ENCODE measurements around the gene MECP2. TPM values are rescaled to one million over a fixed set of nuclear protein-coding genes. Genes with fewer than 3 reads are reported as not detected.
A peak's percentile ranks its signal among the peaks of the same experiment; 100 is the strongest.
"Not testable (repeated sequence)": the region's sequence is repeated elsewhere in the genome, so short reads cannot be mapped to it uniquely, and the experiment has no call there.

MECP2 gene
- total and polyA plus RNA-seq, 3 experiments from 2014 or later: 24.3 to 120 (median 49.5) TPM

DNA sequence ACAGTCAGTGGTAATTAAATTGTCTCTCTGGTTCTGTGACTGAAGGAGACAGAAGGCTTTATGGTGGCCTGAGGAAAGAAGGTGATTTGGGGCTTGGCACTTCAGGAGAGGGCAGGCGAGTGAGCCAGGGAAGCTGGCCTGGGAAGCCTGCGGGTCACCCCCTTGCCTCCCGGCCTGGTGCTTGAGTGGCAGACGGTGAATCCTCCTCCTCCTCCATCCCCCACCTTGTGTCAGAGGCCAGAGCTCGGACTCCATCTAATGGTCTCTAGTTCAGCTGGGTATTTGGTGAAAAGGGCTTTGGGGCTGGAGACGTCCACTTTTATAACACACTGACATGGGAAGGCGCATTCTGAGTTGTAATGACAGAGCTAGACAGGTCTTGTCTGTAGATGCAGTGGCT, 116.3 kb downstream of the MECP2 start:
- Mint-ChIP-seq H3K27ac (peak overlapping the region; percentile 91 to 99 (median 95)), H3K27me3 (peaks cover 0 to 6% of the 10 kb centered on the region in 2 donors), H3K36me3 (no peaks in the 10 kb centered on the region), H3K9me3 (no peaks in the 10 kb centered on the region), H3K4me3 (peak overlapping the region; percentile 66 to 89 (median 76)), H3K4me1 (peaks cover 37 to 51% (median 43%) of the 10 kb centered on the region in 3 donors)
- Histone ChIP-seq H3K27me3 (ENCODE audit: insufficient read depth, low read length, poor library complexity, severe bottlenecking) (no peaks in the 10 kb centered on the region), H3K4me1 (ENCODE audit: insufficient read depth, low read length) (peaks cover 48% of the 10 kb centered on the region), H3K9me3 (ENCODE audit: low read length) (no peaks in the 10 kb centered on the region), H3K36me3 (ENCODE audit: insufficient read depth, low read length) (no peaks in the 10 kb centered on the region), H3K27ac (ENCODE audit: low read depth, low read length) (no peak overlapping the region), H3K4me3 (ENCODE audit: low read length) (peak overlapping the region; percentile 23)
- POLR2A ChIA-PET: interaction anchor here (0.7 to 2.2 kb wide), 6 partner anchors 9 to 33 kb away, joined by 3 to 15 read pairs (median 4); partner anchors contain the start of genes HCFC1 and TMEM187
- DNase-seq: no peak
- CTCF ChIA-PET: interaction anchor here (1.2 to 2.8 kb wide), 4 partner anchors 10 to 33 kb away, joined by 3 to 9 read pairs (median 4); partner anchors contain the start of gene HCFC1

DNA sequence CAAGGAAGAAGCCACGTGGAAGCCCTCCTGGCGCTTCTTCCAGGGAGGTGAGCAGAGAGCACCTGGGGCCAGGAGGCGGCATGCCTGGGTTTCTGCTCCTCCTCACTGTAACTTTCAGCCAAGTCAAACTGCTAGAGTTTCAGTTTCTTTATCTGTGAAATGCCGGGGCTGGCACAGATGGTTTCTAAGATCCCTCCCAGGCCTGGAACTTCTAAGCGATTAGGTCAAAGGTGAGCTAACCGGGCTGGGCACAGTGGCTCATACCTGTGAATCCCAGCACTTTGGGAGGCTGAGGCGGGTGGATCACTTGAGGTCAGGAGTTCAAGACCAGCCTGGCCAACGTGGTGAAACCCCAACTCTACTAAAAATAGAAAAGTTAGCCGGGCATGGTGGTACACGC, 117.1 kb downstream of the MECP2 start:
- CTCF ChIA-PET: interaction anchor here (1.3 to 2.8 kb wide), 3 partner anchors 10 to 34 kb away, joined by 4 to 9 read pairs (median 5); partner anchors contain the start of gene HCFC1
- not testable (repeated sequence) for H3K36me3 Mint-ChIP-seq

GRCh38 chrX:153974726-153975286, 122.7 kb downstream of the MECP2 start:
- Histone ChIP-seq H3K27me3 (ENCODE audit: insufficient read depth, low read length, poor library complexity, severe bottlenecking) (no peaks in the 10 kb centered on the region), H3K36me3 (ENCODE audit: insufficient read depth, low read length) (no peaks in the 10 kb centered on the region), H3K4me3 (ENCODE audit: low read length) (no peak overlapping the region), H3K27ac (ENCODE audit: low read depth, low read length) (peak overlapping the region; percentile 80), H3K9me3 (ENCODE audit: low read length) (no peaks in the 10 kb centered on the region), H3K4me1 (ENCODE audit: insufficient read depth, low read length) (peaks cover 13% of the 10 kb centered on the region)
- H3K27ac Mint-ChIP-seq: peak overlapping the region; percentile 73 to 98 (median 92)
- H3K27me3 Mint-ChIP-seq: peaks cover 0 to 9% of the 10 kb centered on the region in 2 donors
- H3K9me3 Mint-ChIP-seq: peaks cover 0 to 2% (median 0%) of the 10 kb centered on the region in 5 donors
- no peak for DNase-seq
- H3K4me3 Mint-ChIP-seq: peak overlapping the region in 4 of 7 donors; percentile 44 to 94 (median 60)
- peaks cover 19 to 27% (median 25%) of the 10 kb centered on the region in 3 donors for H3K4me1 Mint-ChIP-seq
- POLR2A ChIA-PET: interaction anchor here (1.5 kb wide), 1 partner anchor 10 kb away, joined by 4 read pairs; no protein-coding TSS in a partner anchor
- peaks cover 0 to 8% (median 0%) of the 10 kb centered on the region in 3 donors for H3K36me3 Mint-ChIP-seq
- CTCF ChIA-PET: no interaction called here

More for the DNA sequence above, 117.1 kb downstream of the MECP2 start:
- Mint-ChIP-seq H3K4me1 (peaks cover 37 to 53% (median 47%) of the 10 kb centered on the region in 3 donors), H3K27ac (peak overlapping the region; percentile 81 to 99 (median 95)), H3K4me3 (peak overlapping the region; percentile 60 to 89 (median 79))
- Histone ChIP-seq H3K4me1 (ENCODE audit: insufficient read depth, low read length) (peaks cover 47% of the 10 kb centered on the region), H3K27ac (ENCODE audit: low read depth, low read length) (peak overlapping the region; percentile 31)
- H3K27me3 ChIP-seq (ENCODE audit: insufficient read depth, low read length, poor library complexity, severe bottlenecking); H3K27me3 Mint-ChIP-seq; H3K9me3 ChIP-seq (ENCODE audit: low read length); H3K4me3 ChIP-seq (ENCODE audit: low read length); H3K9me3 Mint-ChIP-seq; H3K36me3 ChIP-seq (ENCODE audit: insufficient read depth, low read length); DNase-seq: not testable (repeated sequence)
- POLR2A ChIA-PET: interaction anchor here (0.7 to 2.2 kb wide), 3 partner anchors 9 to 34 kb away, joined by 3 to 15 read pairs (median 3); partner anchors contain the start of gene HCFC1

DNA sequence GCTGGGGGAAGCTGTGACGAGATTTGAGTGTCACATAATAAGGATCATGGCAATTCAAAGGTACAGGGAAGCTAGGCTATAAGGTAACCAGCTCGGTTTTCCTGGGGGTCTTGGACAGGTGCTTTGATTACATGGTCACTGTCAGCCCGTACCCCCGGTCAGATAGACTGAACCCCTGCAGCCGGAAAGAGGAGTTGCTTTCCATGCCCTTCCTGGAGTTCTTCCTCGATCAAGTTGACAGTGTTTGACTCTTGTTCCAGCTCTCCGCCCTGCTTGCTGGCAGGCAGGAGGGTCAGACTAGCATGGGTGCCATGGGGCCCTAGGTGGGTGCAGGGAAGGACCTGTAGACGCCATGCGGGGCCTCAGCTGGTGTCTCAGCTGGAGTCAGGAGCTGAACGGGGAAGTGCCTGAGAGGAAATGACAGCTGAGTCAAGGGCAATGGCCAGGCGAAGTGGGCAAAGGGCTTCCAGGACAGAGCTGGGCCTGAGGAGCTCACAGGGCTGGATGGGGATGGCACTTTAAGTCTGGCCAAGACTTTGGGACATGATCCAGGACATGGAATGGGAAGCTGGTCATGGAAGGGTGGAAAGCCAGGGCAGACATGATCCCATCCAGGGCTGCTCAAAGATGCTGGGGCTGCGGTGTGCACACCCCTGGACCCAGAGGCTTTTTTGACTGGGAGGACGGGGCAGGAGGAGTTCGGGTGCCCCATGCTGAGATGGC, 123.4 kb downstream of the MECP2 start:
- no peak for DNase-seq
- H3K4me3 Mint-ChIP-seq: peak overlapping the region in 6 of 7 donors; percentile 8 to 94 (median 68)
- ChIA-PET CTCF (interaction anchor here (1.3 kb wide), 1 partner anchor 22 kb away, joined by 3 read pairs; no protein-coding TSS in a partner anchor), POLR2A (interaction anchor here (0.6 to 1.5 kb wide), 2 partner anchors 11 to 95 kb away, joined by 4 to 12 read pairs; no protein-coding TSS in a partner anchor)
- H3K36me3 Mint-ChIP-seq: peaks cover 0 to 11% (median 0%) of the 10 kb centered on the region in 3 donors
- H3K9me3 Mint-ChIP-seq: peaks cover 0 to 2% (median 0%) of the 10 kb centered on the region in 5 donors
- peak overlapping the region; percentile 73 to 98 (median 92) for H3K27ac Mint-ChIP-seq
- H3K9me3 ChIP-seq (ENCODE audit: low read length): no peaks in the 10 kb centered on the region
- no peaks in the 10 kb centered on the region for H3K36me3 ChIP-seq (ENCODE audit: insufficient read depth, low read length)
- peak overlapping the region; percentile 80 for H3K27ac ChIP-seq (ENCODE audit: low read depth, low read length)
- H3K4me1 ChIP-seq (ENCODE audit: insufficient read depth, low read length): peaks cover 13% of the 10 kb centered on the region
- H3K27me3 Mint-ChIP-seq: peaks cover 0 to 9% of the 10 kb centered on the region in 2 donors
- H3K27me3 ChIP-seq (ENCODE audit: insufficient read depth, low read length, poor library complexity, severe bottlenecking): no peaks in the 10 kb centered on the region
- H3K4me3 ChIP-seq (ENCODE audit: low read length): peak overlapping the region; percentile 65
- peaks cover 23 to 27% (median 25%) of the 10 kb centered on the region in 3 donors for H3K4me1 Mint-ChIP-seq

- POLR2A ChIA-PET: interaction anchor here (0.8 to 3.7 kb wide), 3 partner anchors 12 to 425 kb away, joined by 4 to 27 read pairs (median 4); partner anchors contain the start of gene RPL10
- Mint-ChIP-seq H3K4me3 (peak overlapping the region; percentile 85 to 94 (median 91)), H3K4me1 (peaks cover 25 to 29% (median 28%) of the 10 kb centered on the region in 3 donors), H3K27ac (peak overlapping the region; percentile 84 to 98 (median 94)), H3K27me3 (peaks cover 0 to 9% of the 10 kb centered on the region in 2 donors), H3K9me3 (peaks cover 0 to 2% (median 0%) of the 10 kb centered on the region in 5 donors), H3K36me3 (peaks cover 0 to 11% (median 0%) of the 10 kb centered on the region in 3 donors)
- Histone ChIP-seq H3K36me3 (ENCODE audit: insufficient read depth, low read length) (no peaks in the 10 kb centered on the region), H3K9me3 (ENCODE audit: low read length) (no peaks in the 10 kb centered on the region), H3K27me3 (ENCODE audit: insufficient read depth, low read length, poor library complexity, severe bottlenecking) (no peaks in the 10 kb centered on the region), H3K4me1 (ENCODE audit: insufficient read depth, low read length) (peaks cover 16% of the 10 kb centered on the region), H3K4me3 (ENCODE audit: low read length) (peak overlapping the region; percentile 65), H3K27ac (ENCODE audit: low read depth, low read length) (peak overlapping the region; percentile 80)
- DNase-seq: no peak
- CTCF ChIA-PET: interaction anchor here (1.3 kb wide), 1 partner anchor 23 kb away, joined by 3 read pairs; no protein-coding TSS in a partner anchor
Observed at GRCh38 chrX:153973127-153974002, 124.2 kb downstream of the MECP2 start.

DNA sequence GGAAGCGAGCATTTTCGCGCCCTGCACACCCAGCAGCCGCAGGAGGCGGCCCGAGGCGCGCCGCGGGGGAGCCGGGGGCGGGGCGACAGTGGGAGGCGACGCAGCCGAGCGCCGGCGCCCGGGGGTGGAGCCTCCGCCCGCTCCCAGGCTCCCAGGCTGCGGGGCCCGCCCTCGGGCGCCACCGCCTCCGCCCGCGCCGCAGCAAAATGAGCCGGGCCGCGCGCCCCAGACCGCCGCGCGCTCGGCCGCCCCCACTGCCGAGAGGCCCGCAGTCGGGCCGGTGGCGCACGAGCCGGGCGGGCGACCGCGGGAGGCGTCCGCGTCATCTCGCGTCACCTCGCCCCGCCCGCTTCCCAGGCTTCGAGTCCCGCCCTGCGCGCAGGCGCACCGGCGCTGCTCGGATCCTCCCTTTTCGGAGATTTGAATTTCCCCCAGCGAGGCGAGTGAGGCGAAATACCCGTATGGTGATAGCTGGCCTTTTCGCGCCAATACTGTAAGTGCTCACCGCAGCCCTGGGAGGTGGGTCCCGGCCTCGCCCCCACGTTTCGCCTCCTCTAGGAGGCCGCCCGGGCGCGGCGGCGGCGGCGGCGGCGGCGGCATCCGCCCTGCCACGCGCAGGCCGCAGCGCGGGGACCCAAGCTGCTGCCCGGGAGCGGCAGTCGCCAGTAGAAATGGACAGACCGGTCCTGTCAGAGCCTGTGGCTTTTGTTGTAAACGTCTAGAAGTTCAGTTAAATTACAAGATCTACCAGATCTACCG, 125.0 kb downstream of the MECP2 start, which contains the start of gene TMEM187:
TSS of gene TMEM187 (plus strand) at position 387 of the 759 bp plus-strand sequence. CDS start 9,309 bp downstream, outside the sequence.
- Histone ChIP-seq H3K36me3 (ENCODE audit: insufficient read depth, low read length) (no peaks in the 10 kb centered on the region), H3K27me3 (ENCODE audit: insufficient read depth, low read length, poor library complexity, severe bottlenecking) (no peaks in the 10 kb centered on the region), H3K9me3 (ENCODE audit: low read length) (no peaks in the 10 kb centered on the region), H3K4me3 (ENCODE audit: low read length) (peak within 1 kb of the TSS; percentile 93), H3K4me1 (ENCODE audit: insufficient read depth, low read length) (peaks cover 24% of the 10 kb centered on the region), H3K27ac (ENCODE audit: low read depth, low read length) (peak within 1 kb of the TSS; percentile 94)
- Mint-ChIP-seq H3K27me3 (peaks cover 0 to 10% of the 10 kb centered on the region in 2 donors), H3K4me3 (peak within 1 kb of the TSS; percentile 95 to 100 (median 100)), H3K27ac (peak within 1 kb of the TSS; percentile 98 to 100 (median 100)), H3K9me3 (peaks cover 0 to 2% (median 0%) of the 10 kb centered on the region in 5 donors), H3K4me1 (peaks cover 33 to 37% (median 36%) of the 10 kb centered on the region in 3 donors), H3K36me3 (peaks cover 0 to 14% (median 0%) of the 10 kb centered on the region in 3 donors)
- POLR2A ChIA-PET: interaction anchor here (0.6 to 3.7 kb wide), 5 partner anchors 9 to 426 kb away, joined by 3 to 27 read pairs (median 4); partner anchors contain the start of gene RPL10
- CTCF ChIA-PET: no interaction called here
- peak; percentile 80 to 92 (median 90) for DNase-seq
